ENCODE results near the gene CILP2. TPM values are rescaled to one million over a fixed set of nuclear protein-coding genes. Genes with fewer than 3 reads are reported as not detected.

The CILP2 gene
- total and polyA plus RNA-seq, 9 of the 15 experiments (the other 6 are each of a cell fraction or from before 2014, with no cell fraction given) = 0.04 to 0.35 (median 0.05) TPM; not detected in 2

DNA sequence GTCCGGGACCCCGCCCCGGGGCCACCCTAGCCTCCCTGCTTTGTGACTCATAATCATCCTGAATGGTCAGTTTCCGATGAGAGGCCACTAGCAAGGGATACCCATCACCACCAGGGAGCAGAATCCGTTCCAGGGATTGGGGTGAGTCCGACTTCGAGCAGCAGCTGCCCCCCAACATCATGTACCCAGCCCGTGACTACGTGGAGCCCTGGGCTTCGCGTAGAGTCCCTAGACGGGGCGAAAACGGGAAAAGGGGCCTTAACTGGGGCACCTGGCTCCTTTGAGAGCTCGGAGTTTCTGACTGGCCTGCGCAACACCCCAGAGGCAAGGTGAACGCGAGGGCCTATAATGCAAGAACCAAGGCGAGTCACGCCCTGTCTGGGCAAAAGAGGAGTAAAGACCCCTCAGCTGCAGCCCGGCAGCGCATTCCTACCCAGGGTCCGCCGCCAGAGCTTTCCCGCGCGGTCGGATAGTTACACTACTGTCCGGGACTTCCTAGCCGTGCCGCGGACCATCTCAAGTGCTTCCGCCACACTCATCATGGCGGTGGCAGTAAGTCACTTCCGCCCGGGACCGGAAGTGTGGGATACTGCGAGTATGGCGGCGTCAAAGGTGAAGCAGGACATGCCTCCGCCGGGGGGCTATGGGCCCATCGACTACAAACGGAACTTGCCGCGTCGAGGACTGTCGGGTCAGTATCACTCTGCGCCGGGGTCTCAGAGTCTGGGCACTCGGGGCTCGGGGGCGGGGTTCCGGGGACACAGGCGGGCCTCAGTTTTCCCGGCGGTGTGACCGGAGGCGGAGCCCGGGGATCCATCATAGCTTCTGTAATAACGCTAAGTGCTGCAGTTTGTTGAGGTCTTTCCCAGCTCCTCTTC, 22.2 kb upstream of the CILP2 start, which contains the start of gene NDUFA13 (continued):
- TF ChIP-seq SIN3B (IDR thresholded peaks at IDR 0.05; ENCODE audit: low read depth) (peak; percentile 60; the same call in 1 of the 2 replicates), PHB2 (IDR thresholded peaks at IDR 0.05; ENCODE audit: low read depth) (no peak), SAP30 (IDR thresholded peaks at IDR 0.05; ENCODE audit: borderline replicate concordance, insufficient read depth, low read depth, low read length, poor library complexity, severe bottlenecking) (peak; percentile 89), TBP (optimal IDR thresholded peaks at IDR 0.05; ENCODE audit: low read depth, low read length) (peak; percentile 96), MITF (IDR thresholded peaks at IDR 0.05) (no peak), YY1 (IDR thresholded peaks at IDR 0.05; ENCODE audit: borderline replicate concordance in 1 of 3, control insufficient read depth in 1 of 3, extremely low read depth in 1 of 3, insufficient read depth in 3 of 3, insufficient read length in 1 of 3, insufficient replicate concordance in 2 of 3, low read depth in 1 of 3, low read length in 2 of 3) (peak; percentile 99 to 100 (median 100)), DPF2 (IDR thresholded peaks at IDR 0.05) (no peak), SUPT5H (IDR thresholded peaks at IDR 0.05) (peak; percentile 87), ZFP91 (CRISPR knock-in tag; IDR thresholded peaks at IDR 0.05) (no peak), FOXK2 (conservative IDR thresholded peaks at IDR 0.05 in 1 of 2, IDR thresholded peaks at IDR 0.05 in 1 of 2; ENCODE audit: low read depth in 2 of 2) (peak; percentile 16 to 22; a peak in 1 of 4 replicates), ZKSCAN1 (IDR thresholded peaks at IDR 0.05; ENCODE audit: low read depth, low read length) (no peak), RAD21 (CRISPR knock-in tag; conservative IDR thresholded peaks at IDR 0.05 in 1 of 2, IDR thresholded peaks at IDR 0.05 in 1 of 2) (no peak), ZNF644 (tag; IDR thresholded peaks at IDR 0.05; ENCODE audit: low read depth) (no peak)
- TF ChIP-seq, protein P1, sequence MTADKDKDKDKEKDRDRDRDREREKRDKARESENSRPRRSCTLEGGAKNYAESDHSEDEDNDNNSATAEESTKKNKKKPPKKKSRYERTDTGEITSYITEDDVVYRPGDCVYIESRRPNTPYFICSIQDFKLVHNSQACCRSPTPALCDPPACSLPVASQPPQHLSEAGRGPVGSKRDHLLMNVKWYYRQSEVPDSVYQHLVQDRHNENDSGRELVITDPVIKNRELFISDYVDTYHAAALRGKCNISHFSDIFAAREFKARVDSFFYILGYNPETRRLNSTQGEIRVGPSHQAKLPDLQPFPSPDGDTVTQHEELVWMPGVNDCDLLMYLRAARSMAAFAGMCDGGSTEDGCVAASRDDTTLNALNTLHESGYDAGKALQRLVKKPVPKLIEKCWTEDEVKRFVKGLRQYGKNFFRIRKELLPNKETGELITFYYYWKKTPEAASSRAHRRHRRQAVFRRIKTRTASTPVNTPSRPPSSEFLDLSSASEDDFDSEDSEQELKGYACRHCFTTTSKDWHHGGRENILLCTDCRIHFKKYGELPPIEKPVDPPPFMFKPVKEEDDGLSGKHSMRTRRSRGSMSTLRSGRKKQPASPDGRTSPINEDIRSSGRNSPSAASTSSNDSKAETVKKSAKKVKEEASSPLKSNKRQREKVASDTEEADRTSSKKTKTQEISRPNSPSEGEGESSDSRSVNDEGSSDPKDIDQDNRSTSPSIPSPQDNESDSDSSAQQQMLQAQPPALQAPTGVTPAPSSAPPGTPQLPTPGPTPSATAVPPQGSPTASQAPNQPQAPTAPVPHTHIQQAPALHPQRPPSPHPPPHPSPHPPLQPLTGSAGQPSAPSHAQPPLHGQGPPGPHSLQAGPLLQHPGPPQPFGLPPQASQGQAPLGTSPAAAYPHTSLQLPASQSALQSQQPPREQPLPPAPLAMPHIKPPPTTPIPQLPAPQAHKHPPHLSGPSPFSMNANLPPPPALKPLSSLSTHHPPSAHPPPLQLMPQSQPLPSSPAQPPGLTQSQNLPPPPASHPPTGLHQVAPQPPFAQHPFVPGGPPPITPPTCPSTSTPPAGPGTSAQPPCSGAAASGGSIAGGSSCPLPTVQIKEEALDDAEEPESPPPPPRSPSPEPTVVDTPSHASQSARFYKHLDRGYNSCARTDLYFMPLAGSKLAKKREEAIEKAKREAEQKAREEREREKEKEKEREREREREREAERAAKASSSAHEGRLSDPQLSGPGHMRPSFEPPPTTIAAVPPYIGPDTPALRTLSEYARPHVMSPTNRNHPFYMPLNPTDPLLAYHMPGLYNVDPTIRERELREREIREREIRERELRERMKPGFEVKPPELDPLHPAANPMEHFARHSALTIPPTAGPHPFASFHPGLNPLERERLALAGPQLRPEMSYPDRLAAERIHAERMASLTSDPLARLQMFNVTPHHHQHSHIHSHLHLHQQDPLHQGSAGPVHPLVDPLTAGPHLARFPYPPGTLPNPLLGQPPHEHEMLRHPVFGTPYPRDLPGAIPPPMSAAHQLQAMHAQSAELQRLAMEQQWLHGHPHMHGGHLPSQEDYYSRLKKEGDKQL (CRISPR knock-in tag; IDR thresholded peaks at IDR 0.05; ENCODE audit: borderline replicate concordance) = no peak
- TF ChIP-seq, protein P2, sequence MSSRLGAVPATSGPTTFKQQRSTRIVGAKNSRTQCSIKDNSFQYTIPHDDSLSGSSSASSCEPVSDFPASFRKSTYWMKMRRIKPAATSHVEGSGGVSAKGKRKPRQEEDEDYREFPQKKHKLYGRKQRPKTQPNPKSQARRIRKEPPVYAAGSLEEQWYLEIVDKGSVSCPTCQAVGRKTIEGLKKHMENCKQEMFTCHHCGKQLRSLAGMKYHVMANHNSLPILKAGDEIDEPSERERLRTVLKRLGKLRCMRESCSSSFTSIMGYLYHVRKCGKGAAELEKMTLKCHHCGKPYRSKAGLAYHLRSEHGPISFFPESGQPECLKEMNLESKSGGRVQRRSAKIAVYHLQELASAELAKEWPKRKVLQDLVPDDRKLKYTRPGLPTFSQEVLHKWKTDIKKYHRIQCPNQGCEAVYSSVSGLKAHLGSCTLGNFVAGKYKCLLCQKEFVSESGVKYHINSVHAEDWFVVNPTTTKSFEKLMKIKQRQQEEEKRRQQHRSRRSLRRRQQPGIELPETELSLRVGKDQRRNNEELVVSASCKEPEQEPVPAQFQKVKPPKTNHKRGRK (tag; IDR thresholded peaks at IDR 0.05) = no peak

Measured in K562 (cell line).